SJCRH30 (cell line): ENCODE data around the gene ANKRD13D. TPM values are rescaled to one million over a fixed set of nuclear protein-coding genes. Genes with fewer than 3 reads are reported as not detected.
"Not testable (repeated sequence)": the region's sequence is repeated elsewhere in the genome, so short reads cannot be mapped to it uniquely, and the experiment has no call there.

Experiments
- DNase-seq, 2 experiments: peaks; one replicate each; pipeline ENCODE4 v3.0.0-alpha.2; 2015 to 2020
- H3K27ac ChIP-seq: fragments of 250-450 bp; sonication (Bioruptor Pico); 2 replicates; pipeline ENCODE4 v1.5.1; 2020; ENCODE audit warnings: mild to moderate bottlenecking, moderate library complexity
- H3K27me3 ChIP-seq: fragments of 250-450 bp; sonication (Bioruptor Pico); 2 replicates; pipeline ENCODE4 v1.5.1; 2020; ENCODE audit warnings: mild to moderate bottlenecking, moderate library complexity
- H3K36me3 ChIP-seq: fragments of 250-450 bp; sonication (Bioruptor Pico); 2 replicates; pipeline ENCODE4 v1.5.1; 2020; ENCODE audit warnings: mild to moderate bottlenecking, moderate library complexity
- H3K4me1 ChIP-seq: fragments of 250-450 bp; sonication (Bioruptor Pico); 2 replicates; pipeline ENCODE4 v1.5.1; 2020; ENCODE audit warnings: mild to moderate bottlenecking, moderate library complexity
- H3K4me3 ChIP-seq: fragments of 250-450 bp; sonication (Bioruptor Pico); 2 replicates; pipeline ENCODE4 v1.5.1; 2020; ENCODE audit warnings: mild to moderate bottlenecking, moderate library complexity
- H3K9me3 ChIP-seq: fragments of 250-450 bp; sonication (Bioruptor Pico); replicated peaks from 2 replicates; pipeline ENCODE4 v1.5.1; 2020; ENCODE audit warnings: mild to moderate bottlenecking, moderate library complexity
- total RNA-seq: library from RNA; depleted of rRNA; stranded (reverse); fragments of >200 nt; shearing (Covaris generic); gene quantifications from 2 replicates; pipeline ENCODE4 v1.2.3, GENCODE V29; 2014

ANKRD13D gene
- total RNA-seq, 1 experiment from 2014 or later: 19.9 TPM

DNA sequence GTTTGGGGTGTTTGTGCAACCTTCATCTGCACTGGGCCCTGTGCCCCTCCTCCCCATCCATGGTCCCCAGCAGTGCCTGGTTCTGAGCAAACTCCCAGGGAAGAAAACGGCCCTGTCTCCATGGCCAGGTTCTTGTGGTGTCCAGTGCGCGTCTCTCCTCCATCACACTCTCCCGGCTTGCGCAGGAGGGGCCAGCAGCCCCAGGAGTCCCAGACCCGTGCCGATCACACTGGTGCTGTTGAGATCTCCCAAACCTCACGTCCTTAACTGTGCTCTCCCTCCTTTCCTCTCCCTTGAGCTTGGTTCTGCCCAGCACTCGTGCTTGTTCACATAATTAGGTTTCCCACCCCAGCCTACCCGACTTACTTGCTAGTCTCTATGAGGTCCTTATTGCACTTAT lies 33.8 kb upstream of the ANKRD13D start:
- DNase-seq: no peak
- Histone ChIP-seq H3K27ac (no peak overlapping the region), H3K4me1 (no peaks in the 10 kb centered on the region), H3K27me3 (no peaks in the 10 kb centered on the region), H3K9me3 (no peaks in the 10 kb centered on the region), H3K36me3 (peaks cover 45% of the 10 kb centered on the region), H3K4me3 (no peak overlapping the region)

DNA sequence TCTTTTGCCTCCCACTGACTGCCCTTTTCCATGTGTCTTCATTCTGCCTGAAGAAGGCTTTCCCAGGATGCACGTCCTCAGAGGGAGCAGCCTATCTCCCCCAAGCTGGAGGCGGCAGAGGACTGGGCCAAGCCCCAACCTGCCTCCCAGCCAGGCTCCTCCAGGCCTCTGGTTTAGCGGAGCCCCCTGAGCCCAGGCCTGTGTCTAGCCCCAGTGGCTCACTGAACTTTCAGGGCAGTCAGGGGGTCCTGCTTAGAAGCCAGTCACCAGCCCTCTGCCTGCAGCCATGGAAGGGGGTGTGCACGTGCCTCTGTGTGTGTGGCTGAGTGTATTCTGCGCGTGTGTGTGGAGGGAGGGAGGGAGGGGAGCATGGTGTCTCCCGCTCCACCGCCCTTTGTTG lies 33.2 kb upstream of the ANKRD13D start:
- Histone ChIP-seq H3K27ac (no peak overlapping the region), H3K27me3 (no peaks in the 10 kb centered on the region), H3K9me3 (no peaks in the 10 kb centered on the region), H3K4me3 (no peak overlapping the region), H3K36me3 (peaks cover 41% of the 10 kb centered on the region), H3K4me1 (no peaks in the 10 kb centered on the region)
- DNase-seq: no peak

DNA sequence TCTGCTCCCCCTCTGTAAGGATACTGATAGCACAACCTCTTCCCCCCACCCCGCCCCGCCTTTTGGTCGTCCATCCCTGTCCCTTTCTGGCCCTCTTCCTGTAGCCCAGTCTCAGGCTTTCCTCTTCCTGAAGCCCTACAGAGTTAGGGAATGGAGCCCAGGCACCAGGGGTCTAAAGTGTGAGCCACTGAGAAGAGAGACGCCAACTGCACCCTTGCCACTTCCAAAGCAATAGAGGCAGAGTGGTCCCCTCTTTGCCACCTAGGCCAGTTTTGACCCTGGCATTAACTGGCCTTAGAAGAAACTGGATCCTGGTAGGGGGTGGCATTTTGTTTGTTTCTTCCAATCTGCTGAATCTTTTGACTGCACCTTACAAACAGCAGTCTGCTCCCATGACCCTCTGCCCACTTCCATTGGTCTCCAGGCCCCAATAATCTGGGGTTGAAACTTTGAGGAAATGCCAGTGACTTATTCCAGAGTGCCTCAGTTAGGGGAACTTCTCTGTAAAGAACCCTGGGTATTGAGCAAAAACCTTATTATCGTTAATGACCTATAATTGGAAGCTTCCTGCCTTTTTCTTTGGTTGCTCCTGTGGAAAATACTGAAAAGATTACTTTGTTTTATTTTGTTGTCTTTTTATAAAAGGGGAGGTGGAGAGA lies 32.5 kb upstream of the ANKRD13D start:
- no peak for DNase-seq
- peaks cover 34% of the 10 kb centered on the region for H3K36me3 ChIP-seq
- H3K9me3 ChIP-seq: no peaks in the 10 kb centered on the region
- H3K4me1 ChIP-seq: no peaks in the 10 kb centered on the region
- no peak overlapping the region for H3K27ac ChIP-seq
- no peak overlapping the region for H3K4me3 ChIP-seq
- no peaks in the 10 kb centered on the region for H3K27me3 ChIP-seq

DNA sequence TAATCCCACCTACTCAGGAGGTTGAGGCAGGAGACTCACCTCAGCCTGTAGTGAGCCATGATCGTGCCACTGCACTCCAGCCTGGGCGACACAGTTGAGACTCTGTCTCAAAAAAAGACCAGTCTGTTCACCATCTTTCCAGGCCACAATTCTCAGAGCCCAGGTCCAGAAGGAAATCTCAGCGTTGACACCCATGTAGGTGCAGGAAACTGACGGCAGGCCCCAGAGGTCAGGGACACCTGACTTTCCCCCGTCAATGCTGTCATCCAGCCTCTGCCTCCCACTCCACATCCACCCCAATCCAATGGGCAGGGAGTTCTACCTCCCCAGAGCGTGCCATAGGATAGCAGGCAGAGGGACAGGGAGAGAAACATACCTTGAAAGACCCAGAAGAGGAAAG lies 28.7 kb upstream of the ANKRD13D start:
- Histone ChIP-seq H3K27ac (no peak overlapping the region), H3K27me3 (no peaks in the 10 kb centered on the region), H3K36me3 (peaks cover 6% of the 10 kb centered on the region; the same call in 1 of the 2 replicates), H3K4me1 (peaks cover 2% of the 10 kb centered on the region; the same call in 1 of the 2 replicates), H3K4me3 (no peak overlapping the region), H3K9me3 (no peaks in the 10 kb centered on the region)
- DNase-seq: no peak

DNA sequence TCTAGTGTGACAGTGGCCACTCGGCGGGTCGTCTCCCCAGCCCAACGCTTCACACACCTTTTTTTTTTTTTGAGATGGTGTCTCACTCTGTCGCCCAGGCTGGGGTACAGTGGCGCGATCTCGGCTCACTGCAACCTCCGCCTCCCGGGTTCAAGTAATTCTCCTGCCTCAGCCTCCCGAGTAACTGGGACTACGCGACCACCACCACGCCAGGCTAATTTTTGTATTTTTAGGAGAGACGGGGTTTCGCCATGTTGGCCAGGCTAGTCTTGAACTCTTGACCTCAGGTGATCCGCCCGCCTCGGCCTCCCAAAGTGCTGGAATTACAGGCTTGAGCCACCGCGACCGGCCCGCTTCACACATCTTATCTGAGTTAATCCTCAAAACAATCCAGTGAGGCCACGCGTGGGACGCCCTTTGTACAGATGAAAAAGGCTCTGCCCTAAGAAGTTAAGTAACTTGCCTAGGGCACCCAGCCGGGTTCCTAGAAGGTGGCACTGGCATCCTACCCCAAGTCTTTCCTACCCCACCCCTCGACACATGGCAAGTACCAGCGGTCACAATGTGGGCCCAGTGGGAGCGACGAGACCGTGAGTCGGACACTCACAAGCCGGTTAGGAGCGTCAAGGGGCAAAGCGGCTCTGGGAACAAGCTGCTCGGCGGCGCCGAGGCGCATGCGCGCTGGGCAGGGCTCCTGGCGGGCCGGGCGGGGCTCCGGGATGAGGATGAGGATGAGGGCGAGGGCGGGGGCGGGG lies 28.0 kb upstream of the ANKRD13D start:
- peak overlapping the region; percentile 56 for H3K4me3 ChIP-seq
- not testable (repeated sequence) for H3K27ac ChIP-seq, H3K4me1 ChIP-seq, H3K36me3 ChIP-seq, H3K27me3 ChIP-seq, H3K9me3 ChIP-seq
- DNase-seq: peak; percentile 63 to 70

DNA sequence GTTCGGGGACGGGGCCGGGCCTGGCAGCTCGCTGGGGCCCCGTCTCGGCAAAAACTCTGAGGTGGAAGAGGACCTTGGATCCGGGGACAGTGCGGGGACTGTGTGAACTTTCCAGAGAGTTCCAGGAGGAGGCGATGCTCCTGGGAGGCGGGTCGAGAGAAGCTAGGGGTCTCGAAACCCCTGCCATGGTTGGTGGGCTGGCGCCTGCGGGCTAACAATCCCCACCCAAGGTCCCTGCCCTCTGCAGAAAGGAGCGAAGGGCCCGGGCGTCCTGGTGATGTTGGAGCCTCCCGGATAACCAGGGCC lies 27.5 kb upstream of the ANKRD13D start:
- peaks cover 2% of the 10 kb centered on the region; the same call in 1 of the 2 replicates for H3K4me1 ChIP-seq
- H3K27ac ChIP-seq: no peak overlapping the region
- H3K9me3 ChIP-seq: no peaks in the 10 kb centered on the region
- DNase-seq: no peak
- H3K36me3 ChIP-seq: peaks cover 4% of the 10 kb centered on the region; the same call in 1 of the 2 replicates
- no peaks in the 10 kb centered on the region for H3K27me3 ChIP-seq
- H3K4me3 ChIP-seq: peak overlapping the region; percentile 56

DNA sequence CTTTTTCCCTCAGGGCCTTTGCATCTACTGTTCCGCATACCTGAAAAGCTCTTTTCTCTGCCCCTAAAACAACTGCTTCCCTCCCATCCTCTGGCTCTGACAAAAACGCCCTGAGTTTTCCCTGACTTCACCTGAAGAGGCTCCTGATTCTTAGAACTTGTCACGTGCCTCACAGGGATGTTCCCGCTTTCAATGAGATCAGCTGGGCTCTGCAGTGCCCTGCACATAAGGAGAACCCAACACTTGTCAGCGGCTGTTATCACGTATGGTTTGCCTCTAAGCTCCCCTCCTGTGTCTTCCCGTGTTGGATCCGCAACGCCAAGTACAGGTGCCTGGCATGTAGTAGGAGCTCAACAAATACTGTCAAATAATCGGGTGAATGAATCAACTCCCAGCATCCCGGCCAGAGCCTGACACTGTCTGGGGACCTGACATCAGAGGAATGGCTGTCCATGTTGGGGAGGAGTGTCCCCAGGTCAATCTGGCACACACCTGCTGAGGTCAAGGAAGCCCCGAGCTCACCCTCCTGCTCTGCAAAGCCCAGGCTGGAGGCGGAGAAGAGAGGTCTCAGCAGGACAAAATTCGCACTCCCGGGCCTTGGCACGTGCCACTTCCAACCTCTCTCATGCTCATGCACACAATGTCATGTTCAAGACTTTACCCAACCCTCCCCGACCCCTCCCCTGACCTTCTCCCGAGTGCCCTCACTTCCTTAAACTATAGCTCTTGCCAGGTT lies 27.0 kb upstream of the ANKRD13D start:
- H3K4me1 ChIP-seq: peaks cover 2% of the 10 kb centered on the region; the same call in 1 of the 2 replicates
- H3K27ac ChIP-seq: no peak overlapping the region
- no peaks in the 10 kb centered on the region for H3K36me3 ChIP-seq
- peak in 1 of 2 experiments; percentile 19 for DNase-seq
- H3K27me3 ChIP-seq: no peaks in the 10 kb centered on the region
- H3K9me3 ChIP-seq: no peaks in the 10 kb centered on the region
- H3K4me3 ChIP-seq: peak overlapping the region; percentile 56

DNA sequence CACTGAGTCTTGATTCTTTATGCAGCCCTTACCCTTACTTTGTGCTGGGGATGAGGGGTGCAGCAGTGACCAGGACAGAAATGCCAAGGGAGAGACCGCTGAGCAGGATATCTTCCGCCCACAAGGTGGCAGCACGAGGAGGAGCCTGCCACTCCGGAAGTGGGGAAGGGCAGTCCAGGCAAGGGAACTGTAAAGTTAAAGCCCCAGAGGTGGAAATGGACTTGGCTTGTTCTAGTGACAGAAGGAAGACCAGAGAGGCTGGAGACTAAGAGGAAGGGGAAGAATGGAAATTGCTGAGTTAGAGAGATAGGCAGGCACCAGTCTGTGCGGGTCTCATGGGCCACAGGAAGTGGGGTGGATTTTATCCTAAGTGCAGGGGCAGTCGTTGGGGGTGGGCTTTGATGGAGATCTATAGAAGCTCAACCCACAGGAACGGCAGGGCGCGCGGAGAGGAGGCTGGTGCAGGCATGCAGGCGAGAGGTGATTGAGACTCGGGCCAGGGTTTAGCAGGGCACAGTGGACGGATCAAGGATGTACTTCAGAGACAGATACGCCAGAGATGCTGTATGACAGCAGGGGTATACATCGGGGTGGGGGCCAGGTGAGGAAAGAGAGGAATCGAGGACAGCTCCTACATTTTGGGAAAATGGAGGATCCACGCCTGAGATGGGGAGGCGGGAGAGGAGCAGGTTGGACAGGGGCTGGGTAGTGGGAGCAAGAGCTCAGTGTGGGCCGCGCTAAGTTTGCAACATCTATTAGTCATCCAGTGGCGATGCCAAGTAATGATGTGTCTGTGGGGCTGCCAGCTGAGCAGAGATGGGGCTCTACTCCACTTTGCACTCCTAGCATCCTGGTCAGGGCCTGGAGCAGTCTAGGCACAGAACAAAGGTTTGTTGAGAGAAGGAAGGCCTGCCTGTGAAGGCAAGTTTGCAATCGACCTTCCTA lies 26.1 kb upstream of the ANKRD13D start:
- Histone ChIP-seq H3K4me3 (no peak overlapping the region), H3K9me3 (no peaks in the 10 kb centered on the region), H3K27ac (no peak overlapping the region), H3K4me1 (peaks cover 2% of the 10 kb centered on the region; the same call in 1 of the 2 replicates), H3K27me3 (no peaks in the 10 kb centered on the region), H3K36me3 (peaks cover 1% of the 10 kb centered on the region; the same call in 1 of the 2 replicates)
- DNase-seq: peak; percentile 78 to 86

DNA sequence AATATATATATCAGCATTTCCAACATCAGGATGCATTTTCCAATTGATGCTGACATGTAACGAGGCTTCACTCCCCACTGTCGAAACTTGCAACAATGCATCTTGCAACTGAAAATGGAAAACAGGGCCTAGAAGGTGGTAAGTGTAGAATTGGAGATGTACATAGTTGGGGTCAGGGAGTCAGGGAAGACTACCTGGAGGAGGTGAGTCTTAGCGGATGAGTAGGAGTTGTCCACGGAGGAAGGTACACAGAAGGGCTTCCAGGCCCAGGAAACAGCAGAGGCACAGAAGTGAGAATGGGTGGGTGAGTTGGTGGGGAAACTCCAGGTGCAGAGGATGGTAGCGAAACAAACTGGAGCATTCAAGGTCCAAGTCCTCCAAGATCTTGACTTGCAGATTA lies 24.8 kb upstream of the ANKRD13D start:
- Histone ChIP-seq H3K27ac (no peak overlapping the region), H3K9me3 (no peaks in the 10 kb centered on the region), H3K4me1 (peaks cover 2% of the 10 kb centered on the region; the same call in 1 of the 2 replicates), H3K4me3 (no peak overlapping the region), H3K36me3 (peaks cover 7% of the 10 kb centered on the region), H3K27me3 (no peaks in the 10 kb centered on the region)
- DNase-seq: no peak

DNA sequence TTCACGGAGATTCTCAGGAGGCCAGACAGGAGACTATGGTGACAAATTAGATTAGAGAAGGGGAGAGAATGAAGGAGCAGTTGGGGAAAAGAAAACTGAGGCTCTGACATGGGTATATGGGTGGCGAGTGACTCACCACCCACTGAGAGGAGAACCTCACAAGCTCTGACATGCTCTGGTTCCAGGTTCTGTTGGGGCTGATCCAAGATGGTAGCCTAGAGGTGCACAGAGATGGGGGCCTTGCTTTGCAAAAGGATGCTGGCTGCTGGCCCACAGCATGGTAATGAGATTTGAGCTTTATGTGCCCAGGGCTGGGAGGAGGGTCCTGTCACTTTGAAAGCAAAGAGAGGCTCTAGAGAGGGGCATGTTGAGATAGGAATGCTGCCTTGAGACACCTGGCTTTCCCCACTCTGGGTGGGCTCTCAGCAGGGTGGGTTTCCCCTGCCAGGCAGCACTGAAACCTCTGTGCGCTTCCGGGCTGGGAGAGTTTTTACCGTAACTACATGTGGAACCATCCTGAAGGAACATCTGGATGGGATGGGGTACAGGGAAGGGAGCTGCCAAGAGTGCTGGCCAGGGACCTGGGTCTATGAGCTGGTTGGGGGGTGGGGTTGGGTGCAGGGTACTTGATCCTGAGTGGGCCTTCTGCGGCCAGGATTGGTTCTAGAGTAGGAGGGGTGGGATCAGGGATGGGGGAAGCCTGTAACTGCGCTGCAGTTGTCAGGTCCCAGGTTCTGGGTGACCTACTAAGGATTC lies 24.0 kb upstream of the ANKRD13D start:
- no peak overlapping the region for H3K27ac ChIP-seq
- DNase-seq: no peak
- no peaks in the 10 kb centered on the region for H3K27me3 ChIP-seq
- H3K9me3 ChIP-seq: no peaks in the 10 kb centered on the region
- no peak overlapping the region for H3K4me3 ChIP-seq
- H3K4me1 ChIP-seq: peaks cover 2% of the 10 kb centered on the region; the same call in 1 of the 2 replicates
- peaks cover 7% of the 10 kb centered on the region for H3K36me3 ChIP-seq

DNA sequence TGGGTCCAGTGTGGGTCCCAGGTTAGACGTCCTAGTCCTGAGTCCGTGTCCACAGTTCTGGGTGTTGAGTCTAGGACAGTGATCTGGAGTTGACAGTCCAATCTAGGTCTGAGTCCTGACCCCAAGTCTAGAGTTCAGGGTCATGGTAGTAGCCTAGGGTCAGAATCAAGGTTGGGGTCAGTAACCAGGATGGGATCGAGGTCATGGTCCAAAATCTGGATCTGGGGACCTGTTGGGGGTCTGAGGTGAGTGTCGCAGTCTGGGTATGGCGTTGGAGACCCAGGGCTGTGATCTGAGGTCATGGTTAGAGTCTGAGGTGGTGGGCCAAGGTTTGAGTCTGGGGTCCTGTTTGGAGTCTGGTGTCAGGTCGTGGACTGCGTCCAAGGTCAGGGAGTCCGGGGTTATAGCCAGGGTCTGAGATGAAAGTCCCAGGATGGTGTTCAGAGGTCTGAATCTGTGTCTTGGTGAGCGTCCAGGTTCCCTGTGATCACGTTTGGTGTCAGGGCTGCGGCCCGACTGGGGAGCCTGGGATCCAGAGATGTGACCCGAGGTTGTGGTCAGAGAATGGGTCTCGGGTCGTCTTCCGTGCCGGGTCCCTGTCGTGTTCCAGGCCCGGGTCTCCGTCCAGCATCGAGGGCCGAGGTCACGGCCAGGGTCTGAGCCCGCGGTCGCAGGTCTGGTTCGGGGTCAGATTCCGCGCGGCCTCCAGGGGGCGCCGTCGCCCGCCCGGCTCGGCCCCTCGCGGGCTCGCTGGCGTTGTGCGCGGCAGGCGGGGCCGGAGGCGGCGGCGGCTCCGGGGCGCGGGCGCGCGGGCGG lies 23.3 kb upstream of the ANKRD13D start:
- H3K4me1 ChIP-seq: peaks cover 2% of the 10 kb centered on the region; the same call in 1 of the 2 replicates
- H3K27me3 ChIP-seq: no peaks in the 10 kb centered on the region
- no peak overlapping the region for H3K27ac ChIP-seq
- H3K9me3 ChIP-seq: no peaks in the 10 kb centered on the region
- DNase-seq: peak; percentile 50 to 66
- H3K4me3 ChIP-seq: peak overlapping the region; percentile 40; the same call in 1 of the 2 replicates
- H3K36me3 ChIP-seq: peaks cover 7% of the 10 kb centered on the region

DNA sequence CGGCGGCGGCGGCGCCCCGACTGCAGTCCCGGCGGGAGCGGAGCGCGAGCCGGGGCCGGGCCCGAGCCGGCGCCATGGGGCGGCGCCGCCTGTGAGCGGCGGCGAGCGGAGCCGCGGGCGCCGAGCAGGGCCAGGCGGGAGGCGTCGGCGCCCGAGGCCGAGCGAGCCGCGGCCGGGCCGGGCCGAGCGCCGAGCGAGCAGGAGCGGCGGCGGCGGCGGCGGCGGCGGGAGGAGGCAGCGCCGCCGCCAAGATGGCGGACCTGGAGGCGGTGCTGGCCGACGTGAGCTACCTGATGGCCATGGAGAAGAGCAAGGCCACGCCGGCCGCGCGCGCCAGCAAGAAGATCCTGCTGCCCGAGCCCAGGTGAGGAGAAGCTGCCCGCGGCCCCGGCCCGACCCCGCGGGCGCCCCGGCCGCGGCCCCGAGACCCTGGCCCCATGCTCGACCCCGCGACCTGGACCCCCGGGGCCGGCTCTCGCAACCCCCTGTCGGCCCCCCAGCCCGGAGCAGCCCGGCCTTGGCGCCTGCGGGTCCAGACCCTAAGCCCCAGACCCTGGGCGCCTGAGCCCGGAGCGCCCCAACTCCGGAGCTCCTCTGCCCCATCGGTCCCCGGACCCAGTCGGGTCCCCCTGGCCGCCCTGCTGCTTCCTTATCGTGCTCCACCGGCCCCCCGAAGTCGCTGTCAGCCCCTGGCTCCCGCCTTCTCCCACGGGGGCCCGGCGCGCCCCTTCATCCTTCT lies 22.5 kb upstream of the ANKRD13D start, which contains the start of gene GRK2:
Gene GRK2 (plus strand): TSS at position 25 of the 739 bp plus-strand sequence. CDS start 227 bp downstream, at position 252.
- Histone ChIP-seq H3K27me3 (no peaks in the 10 kb centered on the region), H3K9me3 (no peaks in the 10 kb centered on the region), H3K4me3 (peak within 1 kb of the TSS; percentile 89), H3K36me3 (peaks cover 7% of the 10 kb centered on the region), H3K27ac (no peak within 1 kb of the TSS), H3K4me1 (peaks cover 2% of the 10 kb centered on the region; the same call in 1 of the 2 replicates)
- peak; percentile 32 to 55 for DNase-seq
